ENCODE measurements around the gene SPOUT1. TPM values are rescaled to one million over a fixed set of nuclear protein-coding genes. Genes with fewer than 3 reads are reported as not detected.

The SPOUT1 gene
- total RNA-seq, 1 donor from 2014 or later: 42.6 TPM

DNA sequence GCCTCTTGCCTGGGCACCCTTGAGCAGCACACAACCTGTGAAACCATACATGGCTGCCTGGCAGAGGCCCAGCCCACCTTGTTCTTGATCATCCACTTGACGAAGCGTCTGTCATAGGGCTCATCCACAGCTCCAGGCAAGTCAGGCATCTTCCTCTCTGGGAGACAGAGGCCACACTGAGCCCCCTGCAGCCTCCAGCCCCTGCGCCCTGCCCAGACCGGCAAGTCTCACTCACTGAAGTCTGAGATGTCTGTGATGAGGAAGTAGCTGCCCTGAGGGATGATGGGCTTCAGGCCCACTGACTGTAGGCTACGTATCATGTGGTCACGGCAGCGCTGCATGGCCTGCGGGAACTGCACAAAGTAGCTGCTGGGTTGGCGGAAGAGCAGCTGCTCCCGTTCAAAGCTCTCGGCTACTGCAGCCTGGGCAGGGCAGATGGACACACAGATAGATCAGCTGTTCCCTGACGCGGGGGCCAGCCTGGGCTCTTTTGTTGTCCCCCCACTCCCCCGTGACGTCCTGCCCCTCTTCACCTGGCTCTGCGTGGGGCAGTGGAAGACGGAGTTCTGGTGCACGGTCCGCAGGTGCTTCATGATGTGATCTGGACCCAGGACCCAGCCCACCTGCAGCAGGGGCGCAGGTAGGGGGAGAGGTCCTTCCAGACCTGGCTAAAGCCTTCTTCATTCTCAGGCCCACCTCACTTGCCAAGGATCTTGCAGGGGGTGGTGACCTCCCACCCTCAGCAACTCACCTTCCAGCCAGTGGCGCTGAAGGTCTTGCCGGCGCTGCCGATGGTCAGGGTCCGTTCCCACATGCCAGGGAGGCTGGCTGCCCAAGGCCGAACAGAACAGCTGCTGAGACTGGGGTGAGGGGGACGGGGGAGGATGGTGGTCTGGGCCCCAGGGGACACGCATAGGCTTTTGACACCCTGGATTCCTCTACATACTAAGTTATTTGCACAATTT lies 5.9 kb upstream of the SPOUT1 start:
- ATAC-seq: no peak

DNA sequence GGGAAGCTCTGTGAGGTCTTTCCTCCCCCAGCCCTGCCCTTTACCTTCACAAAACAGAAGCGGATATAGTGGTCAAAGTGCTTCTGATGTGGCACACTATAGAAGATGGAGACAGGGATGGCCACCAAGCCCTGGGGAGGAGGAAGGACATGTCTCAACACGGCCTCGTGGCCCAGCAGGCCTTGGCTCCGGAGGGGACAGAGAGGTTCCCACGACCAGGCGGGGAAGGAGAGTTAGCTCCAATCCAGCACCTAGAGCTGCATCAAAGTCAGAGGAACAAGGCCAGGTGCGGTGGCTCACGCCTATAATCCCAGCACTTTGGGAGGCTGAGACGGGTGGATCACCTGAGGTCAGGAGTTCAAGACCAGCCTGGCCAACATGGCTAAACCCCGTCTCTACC lies 4.1 kb upstream of the SPOUT1 start:
- ATAC-seq: no peak

DNA sequence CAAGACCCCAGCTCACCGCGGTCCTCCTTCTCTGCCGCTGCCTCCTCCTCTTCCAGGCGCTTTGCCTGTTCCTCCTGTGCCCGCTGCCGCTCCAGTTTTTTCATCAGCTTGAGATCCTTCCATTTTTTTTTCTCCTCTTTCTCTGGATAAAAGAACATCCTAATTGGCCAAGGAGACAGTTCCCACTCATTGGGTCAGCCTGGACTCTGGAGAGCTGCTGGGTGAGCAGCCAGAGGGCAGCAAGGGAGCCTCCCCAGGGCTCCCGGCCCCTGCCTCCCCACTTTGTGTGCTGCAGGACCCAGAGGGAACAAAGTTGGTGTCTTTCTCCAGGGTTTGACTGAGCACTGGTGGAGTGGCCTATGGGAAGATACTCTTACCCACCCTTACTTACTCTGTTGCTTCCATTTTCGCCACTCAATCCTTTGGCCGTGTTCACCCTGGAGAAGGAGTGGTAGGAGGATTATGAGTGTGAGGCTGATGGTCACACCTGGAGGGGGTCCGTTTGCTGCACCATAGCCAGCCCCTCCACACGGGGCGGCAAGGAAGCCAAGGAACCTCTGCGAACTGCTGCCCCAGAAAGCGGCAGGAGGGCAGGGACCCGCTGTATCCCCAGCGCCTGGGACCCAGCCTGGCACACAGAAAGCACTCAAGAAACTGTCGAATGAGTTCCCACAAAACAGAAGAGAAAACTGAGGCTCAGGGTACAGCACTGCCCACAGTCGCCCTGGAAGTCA lies 708 bp downstream of the SPOUT1 start:
- ATAC-seq: peak; percentile 14

DNA sequence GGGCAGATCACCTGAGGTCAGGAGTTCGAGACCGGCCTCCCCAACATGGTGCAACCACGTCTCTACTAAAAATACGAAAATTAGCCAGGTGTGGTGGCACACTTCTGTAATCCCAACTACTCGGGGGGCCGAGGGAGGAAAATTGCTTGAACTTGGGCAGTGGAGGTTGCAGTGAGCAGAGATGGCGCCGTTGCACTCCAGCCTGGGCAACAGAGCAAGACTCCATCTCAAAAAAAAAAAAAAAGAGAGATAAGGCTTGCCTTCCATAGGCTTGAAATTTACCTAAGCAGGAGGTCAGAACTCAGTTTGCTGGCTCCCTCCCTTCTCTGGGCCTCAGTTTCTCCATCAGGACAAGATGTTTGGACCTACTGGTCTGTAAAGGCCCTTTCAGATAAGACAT lies 1.3 kb downstream of the SPOUT1 start:
- no peak for ATAC-seq

DNA sequence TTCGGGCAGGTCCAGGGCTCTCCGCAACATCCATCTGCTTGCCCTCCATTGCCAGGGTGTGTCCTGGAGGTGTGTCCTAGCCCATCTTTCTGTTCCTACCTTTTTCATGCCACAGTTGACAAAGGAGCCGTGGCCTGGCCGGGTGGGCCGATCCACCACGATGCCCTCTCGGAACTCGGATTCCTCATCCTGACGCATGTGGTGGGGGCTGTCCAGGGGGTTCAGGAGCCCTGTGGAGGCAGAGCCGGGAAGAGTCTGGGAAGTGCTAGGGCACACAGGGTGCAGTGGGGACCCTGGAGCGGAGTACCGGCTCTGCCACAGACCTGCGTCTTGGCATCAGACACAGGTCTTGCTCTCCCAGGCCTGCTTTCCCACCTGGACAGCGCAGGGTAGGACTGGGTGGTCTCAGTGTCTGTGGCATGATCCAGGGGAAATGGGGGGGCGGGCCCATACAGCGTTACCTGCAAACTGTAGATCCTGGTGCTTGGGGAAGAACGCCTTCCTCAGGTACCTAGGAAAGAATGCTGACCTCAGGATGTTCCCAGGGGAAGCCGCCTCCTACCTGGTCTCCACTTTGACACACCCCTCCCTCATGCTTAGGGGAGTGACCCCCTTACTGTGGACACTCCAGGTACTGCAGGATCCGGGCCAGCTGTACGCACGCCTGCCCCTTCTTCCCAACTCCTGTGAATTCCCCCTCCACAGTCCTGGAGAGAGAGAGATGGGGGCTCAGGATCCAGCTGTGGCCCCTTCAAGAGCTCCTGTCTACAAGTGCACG lies 3.5 kb downstream of the SPOUT1 start:
- ATAC-seq: no peak

DNA sequence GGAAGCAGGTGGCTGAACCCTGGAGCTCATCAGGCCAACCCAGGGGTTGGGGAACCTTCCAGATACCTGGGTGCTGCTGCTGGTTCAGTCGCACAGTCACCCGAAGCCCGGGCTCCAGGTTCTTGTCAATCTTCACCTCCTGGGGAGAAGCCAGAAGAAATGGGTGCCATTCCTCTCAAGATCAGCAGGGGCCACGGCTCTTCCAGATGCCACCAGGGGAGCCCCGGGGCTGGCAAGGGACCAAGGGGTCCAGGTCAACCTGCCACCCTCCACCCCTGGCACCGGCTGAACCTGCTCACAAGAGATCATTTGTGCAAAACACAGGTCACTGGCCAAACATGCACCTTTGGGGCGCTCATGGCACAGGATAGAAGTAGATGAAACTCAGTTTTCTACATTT lies 4.7 kb downstream of the SPOUT1 start:
- no peak for ATAC-seq

DNA sequence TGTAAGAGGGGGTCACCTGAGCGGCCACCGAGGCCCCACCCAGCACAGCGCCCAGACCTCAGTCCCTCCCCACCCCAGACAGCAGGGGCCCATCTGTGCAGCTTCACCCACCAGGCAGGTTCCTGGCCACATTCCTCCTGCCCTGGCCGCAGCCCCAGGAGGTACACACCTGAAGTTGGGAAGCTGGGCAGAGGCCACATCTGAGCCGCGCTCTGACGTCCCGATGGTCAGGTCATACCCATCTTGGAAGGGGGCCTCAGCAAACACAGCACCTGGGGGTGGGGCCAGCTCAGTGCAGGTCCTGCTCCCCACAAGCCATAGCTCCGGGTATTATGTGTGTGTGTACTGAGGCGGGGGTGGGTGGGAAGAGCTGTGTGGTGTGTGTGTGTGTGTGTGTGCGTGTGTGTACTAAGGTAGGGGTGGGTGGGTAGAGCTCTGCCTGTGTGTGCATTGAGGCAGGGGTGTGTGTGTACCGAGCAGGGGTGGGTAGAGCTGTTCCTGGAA lies 5.6 kb downstream of the SPOUT1 start:
- no peak for ATAC-seq

DNA sequence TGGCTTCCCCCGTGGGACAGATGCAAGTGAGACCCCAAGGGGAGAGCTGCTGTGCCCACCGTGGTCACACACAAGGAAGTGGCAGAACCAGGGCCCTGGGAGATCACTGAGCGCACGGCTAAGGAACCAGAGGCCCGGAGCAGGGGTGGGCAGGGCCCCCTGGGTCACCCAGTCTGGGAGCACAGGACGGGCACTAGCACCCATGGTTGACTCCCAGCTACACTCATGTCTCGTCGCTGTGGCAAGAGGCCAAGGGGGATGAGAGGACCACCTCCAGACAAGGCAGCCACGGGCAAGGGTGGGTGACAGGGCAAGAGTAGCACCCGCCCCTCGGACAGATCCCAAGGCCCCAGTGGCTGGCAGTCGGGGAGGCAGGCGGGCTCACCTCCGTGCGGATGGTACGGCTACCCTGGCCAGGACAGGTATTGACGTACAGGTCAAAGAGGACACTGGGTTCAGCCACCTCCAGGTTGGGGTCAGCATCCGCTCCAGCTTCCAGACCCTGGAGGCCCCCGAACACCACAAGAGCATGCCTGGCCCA lies 6.2 kb downstream of the SPOUT1 start:
- no peak for ATAC-seq

DNA sequence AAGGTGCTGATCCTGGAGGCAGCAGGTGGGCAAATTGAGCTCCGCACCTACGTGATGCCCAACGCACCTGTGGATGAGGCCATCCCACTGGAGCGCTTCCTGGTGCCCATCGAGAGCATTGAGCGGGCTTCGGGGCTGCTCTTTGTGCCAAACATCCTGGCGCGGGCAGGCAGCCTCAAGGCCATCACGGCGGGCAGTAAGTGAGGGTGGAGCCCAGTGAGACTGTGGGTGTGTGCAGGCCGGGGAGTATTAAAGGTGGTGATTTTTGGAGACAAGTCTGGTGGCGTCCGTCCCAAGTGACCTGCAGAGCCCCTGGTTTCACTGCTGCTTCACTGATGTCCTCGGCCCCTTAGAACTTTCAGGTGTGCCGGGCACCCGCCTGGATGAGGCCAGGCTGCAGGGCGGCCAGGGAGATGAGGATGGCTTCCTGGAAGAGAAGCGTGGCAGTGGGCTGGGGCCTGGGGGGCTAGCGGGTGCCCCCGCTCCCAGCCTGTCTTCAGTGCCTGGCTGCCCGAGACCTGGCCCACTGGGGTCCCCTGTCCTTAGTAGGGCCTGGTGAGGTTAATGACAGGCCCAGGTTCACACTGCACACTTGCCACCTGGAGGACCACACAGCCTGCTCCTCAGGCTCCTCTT lies 7.1 kb downstream of the SPOUT1 start:
- no peak for ATAC-seq

DNA sequence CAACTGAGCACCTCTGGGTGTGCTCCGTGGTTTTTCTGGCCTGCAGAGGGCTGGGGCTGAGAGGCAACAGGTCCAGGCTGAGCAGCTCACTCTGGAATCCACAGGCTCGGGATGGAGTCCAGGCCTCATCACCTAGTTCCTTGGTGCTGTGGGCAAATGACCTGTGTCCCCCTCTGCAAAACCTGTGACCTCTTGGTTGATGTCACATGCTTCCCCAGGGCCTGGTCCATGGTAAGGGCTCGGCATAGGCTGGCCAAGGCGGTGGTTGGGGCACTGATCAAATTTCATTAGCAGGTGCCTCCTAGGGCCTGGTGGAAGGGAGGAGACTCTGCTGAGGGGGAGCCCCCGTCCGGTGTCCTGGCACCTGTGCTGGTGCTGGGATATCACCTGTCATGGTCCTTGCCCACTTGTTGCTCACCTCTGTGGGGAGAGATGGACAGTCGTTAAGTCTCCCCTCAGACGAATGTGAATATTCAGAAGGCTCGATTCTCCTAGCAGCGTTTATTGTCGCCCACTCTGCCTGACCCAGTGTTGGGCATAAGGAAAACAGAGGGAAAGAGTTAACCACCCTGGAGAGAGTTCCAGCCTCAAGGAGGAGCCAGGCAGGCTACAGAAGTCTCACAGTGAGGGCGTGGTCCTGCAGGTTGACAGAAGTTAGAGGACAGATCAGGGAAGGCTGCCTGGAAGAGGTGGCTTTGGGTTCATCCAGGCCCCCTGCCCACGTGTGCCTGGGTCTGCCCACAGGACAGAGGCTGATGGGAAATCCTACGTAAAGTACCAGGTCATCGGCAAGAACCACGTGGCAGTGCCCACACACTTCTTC lies 7.8 kb downstream of the SPOUT1 start:
- no peak for ATAC-seq

DNA sequence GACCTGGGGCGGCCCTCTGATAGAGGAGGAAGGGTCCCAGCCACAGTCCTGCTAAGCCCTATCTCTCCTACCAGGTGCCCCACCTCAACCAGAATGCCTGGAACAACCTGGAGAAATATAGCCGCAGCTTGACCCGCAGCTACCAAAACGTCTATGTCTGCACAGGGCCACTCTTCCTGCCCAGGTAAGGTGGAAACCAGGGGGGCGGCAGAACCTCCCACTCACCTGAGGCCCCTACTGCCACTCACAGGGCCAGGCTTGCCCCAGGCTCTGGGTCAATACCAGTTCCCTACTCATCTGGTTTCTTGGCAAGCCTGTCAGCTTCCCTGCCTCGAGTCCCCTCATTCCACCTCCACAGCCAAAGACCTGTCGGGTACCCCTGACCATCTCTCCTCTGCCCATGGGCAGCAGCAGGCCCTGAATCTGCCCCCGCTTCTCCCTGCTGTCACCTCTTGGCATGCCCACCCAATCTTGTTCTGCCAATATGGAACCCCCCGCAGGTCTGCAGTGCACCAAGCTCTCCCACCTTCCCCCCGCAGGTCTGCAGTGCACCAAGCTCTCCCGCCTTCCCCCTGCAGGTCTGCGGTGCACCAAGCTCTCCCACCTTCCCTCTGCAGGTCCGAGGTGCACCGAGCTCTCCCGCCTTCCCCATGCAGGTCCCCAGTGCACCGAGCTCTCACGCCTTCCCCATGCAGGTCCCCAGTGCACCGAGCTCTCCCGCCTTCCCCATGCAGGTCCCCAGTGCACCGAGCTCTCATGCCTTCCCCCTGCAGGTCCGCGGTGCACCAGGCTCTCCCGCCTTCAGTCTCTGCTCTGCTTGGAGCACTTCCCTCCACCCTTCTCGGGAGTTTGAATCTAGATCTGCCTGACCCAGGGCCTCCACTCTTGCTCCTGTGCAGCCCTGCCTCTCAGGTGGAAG lies 8.7 kb downstream of the SPOUT1 start:
- no peak for ATAC-seq

DNA sequence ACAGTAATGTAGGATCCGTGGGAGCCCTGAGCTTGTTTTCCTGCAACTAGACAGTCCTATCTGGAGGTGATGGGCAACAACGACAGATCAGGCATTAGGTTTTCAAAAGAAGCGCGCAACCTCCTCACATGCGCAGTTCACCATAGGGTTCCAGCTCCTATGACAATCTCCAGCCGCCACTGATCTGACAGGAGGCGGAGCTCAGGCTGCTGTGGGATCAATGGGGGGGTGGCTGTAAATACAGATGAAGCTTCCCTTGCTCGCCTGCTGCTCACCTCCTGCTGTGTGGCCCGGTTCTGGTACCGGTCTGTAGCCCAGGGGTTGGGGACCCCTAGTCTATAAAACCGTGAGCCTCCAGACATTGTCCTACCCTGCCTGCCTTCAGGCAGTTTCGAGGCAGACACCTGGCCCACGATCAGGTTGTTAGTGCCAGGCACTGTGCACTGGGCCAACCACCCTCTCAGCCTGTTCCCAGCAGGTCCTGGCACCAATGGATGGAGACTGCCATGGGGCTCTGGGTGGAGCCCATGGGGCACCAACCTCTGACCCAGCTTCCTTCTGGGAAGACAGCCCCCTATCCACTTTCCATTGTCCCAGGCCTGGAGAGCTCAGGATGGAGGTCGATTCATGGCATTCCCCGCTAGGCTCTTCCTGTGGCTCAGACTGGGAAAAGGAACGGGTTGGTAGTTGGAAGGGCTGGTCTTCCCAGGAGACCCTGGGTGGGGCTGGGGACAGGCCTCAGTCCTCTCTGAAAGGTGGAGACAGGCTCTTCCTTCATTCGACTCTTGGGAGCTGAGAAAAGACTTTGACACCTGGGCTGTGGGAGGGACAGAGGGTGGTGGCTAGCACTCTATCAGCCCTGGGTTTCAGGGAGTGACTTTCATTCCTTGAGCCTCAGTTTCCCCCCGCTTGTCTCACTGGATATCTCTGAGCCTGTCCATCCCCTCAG lies 9.6 kb downstream of the SPOUT1 start:
- ATAC-seq: peak; percentile 11

DNA sequence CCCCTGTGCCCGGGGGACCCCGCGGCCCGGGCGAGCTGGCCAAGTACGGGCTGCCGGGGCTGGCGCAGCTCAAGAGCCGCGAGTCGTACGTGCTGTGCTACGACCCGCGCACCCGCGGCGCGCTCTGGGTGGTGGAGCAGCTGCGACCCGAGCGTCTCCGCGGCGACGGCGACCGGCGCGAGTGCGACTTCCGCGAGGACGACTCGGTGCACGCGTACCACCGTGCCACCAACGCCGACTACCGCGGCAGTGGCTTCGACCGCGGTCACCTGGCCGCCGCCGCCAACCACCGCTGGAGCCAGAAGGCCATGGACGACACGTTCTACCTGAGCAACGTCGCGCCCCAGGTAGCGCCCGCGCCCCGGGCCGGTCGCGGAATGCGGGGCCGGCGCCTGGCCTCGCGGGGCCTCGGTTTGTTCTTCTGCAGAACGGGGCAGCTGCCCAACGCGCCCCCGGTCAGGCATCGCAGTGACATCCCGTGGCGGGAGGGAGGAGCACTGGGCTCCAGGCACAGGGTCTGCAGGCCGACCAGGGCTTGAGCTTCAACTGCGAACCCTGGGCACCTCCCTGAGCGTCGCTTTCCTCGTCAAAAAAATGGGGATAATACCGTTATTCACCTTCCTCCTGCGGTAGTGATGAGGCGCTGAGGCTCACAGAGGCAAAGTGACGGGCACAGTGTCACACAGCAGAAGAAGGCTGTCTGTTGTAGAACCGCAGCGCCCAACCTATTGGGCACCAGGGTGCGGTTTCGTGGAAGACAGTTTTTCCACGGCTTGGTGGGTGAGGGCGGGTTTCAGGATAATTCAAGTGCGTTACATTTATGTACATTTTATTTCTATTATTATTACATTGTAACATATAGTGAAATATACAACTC lies 10.5 kb downstream of the SPOUT1 start:
- ATAC-seq: peak; percentile 1

DNA sequence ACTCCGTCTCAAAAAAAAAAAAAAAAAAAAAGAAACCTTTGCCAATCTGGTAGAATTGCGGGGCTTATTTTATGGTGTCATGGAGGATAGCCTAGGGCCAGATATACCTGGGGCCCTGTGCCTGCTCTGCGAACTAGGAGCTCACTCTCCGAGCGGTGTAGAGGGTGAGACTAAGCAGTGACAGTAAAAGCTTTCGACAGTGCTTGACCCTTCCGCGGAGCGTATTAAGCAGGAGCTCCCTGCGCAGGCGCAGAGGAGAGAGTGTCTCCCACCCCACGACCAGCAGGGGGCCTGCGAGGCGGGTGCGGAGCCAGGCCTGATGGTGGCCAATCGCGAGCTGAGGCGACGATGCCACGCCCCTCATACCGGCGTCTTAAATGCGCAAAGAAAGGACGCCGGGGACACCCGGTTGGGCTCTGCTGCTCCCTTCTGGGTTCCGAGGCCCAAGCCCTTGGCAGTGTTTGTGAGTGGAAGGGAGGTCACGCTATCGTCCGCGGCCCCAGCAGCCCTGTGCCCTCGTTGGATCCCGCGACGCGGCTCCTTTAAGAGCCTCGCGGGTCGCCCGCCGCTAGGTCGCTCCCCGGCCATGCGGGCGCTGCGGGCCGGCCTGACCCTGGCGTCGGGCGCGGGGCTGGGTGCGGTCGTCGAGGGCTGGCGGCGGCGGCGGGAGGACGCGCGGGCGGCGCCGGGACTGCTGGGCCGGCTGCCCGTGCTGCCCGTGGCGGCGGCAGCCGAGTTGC lies 11.3 kb downstream of the SPOUT1 start, which contains the start of gene ENDOG:
TSS of gene ENDOG (plus strand) at position 402 of the 740 bp plus-strand sequence. CDS start at position 587, 185 bp downstream.
- ATAC-seq: peak; percentile 95

DNA sequence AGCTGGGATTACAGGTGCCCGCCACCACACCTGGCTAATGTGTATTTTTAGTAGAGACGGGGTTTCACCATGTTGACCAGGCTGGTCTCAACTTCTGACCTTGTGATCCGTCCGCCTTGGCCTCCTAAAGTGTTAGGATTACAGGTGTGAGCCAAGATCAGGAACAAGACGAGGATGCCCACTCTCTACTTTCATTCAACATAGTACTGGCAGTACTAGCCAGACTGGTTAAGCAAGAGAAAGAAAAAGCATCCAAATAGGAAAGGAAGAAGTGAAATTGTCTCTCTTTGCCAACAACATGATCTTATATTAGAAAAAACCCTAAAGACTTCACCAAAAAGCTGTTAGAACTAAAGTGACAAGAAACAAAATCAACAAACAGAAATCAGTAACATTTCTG lies 18.7 kb downstream of the SPOUT1 start:
- ATAC-seq: no peak

DNA sequence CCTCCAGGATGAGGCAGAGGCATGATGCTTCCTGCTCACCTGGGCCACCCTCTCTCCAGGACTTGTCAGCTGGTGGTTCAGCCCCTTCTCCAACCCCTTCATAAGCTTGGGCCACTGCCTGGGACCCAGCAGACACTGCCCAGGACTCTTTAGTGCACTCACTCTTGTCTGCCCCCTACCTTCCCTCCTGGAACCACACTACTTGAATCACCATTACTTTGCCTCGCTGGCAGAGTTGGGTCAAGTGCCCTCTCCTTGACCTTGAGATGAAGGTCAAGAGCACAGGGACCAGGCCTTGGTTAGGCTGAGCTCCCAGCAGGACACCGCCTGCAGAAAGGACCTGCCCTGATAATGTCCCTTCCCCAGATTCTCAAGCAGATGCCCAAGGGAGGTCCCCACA lies 19.8 kb downstream of the SPOUT1 start:
- peak; percentile 6 for ATAC-seq

All from esophagus mucosa (tissue), 1 donor.